SK-N-MC (cell line): ENCODE measurements around the gene CDIP1.

Experiments
- DNase-seq: peaks from one replicate; pipeline ENCODE4 v3.0.0-alpha.2; 2011; ENCODE audit warnings: low read depth, low spot score
- H3K27ac ChIP-seq: fragments of 200-600 bp; sonication (generic); 2 replicates; pipeline ENCODE4 v1.5.1; 2016; ENCODE audit warnings: mixed run types
- H3K36me3 ChIP-seq: fragments of 200-600 bp; sonication (generic); 2 replicates; pipeline ENCODE4 v1.6.1; 2017; ENCODE audit warnings: antibody characterized with exemption, low read length, mixed read lengths; ENCODE audit not compliant: insufficient read depth
- H3K4me3 ChIP-seq: fragments of 200-600 bp; sonication (generic); 2 replicates; pipeline ENCODE4 v1.5.1; 2016
- H3K9ac ChIP-seq: fragments of 200-600 bp; sonication (generic); 2 replicates; pipeline ENCODE4 v1.8.0; 2017; ENCODE audit warnings: mixed run types, mixed read lengths; ENCODE audit not compliant: insufficient read length
- H3K9me3 ChIP-seq: fragments of 200-600 bp; sonication (generic); 2 replicates; pipeline ENCODE4 v1.6.1; 2017; ENCODE audit warnings: low read depth, mild to moderate bottlenecking, antibody characterized with exemption, low read length, moderate library complexity, mixed read lengths
- EZH2 ChIP-seq: fragments of 200-600 bp; sonication (generic); IDR thresholded peaks from one replicate; pipeline ENCODE4 v1.6.1; 2017; ENCODE audit warnings: antibody characterized with exemption
- FOXP2 ChIP-seq: optimal IDR thresholded peaks from 2 replicates; pipeline ENCODE3; 2011; ENCODE audit warnings: mild to moderate bottlenecking, moderate library complexity; ENCODE audit not compliant: insufficient read depth; ENCODE audit errors: extremely low read length, control extremely low read depth
- POLR2AphosphoS5 ChIP-seq: IDR thresholded peaks from 2 replicates; pipeline ENCODE4 v1.6.1; 2012; ENCODE audit warnings: mild to moderate bottlenecking, low read depth, low read length, borderline replicate concordance

The CDIP1 gene

DNA sequence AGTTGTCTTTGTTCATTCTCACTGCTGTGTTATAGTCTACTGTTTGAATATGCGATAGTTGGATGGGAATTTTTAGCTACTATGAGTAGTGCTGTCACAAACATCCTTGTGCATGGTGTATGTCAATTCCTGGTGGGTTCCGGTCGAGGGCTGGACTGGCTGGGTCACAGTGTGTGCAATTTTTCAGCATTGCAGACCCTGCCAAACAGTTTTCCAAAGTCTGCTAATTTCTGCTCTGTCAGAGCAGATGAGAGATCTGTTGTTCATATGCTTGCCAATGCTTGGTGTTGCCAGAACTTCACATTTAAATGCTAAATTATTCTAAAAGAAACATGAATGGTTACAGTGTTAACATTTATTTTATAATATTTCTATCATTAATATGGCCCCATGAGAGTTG is 14.0 kb upstream of the CDIP1 start:
- DNase-seq = no peak
- Histone ChIP-seq H3K9me3 (no peaks in the 10 kb centered on the region), H3K36me3 (no peaks in the 10 kb centered on the region), H3K4me3 (no peak overlapping the region), H3K9ac (no peak overlapping the region), H3K27ac (no peak overlapping the region)
- TF ChIP-seq POLR2AphosphoS5 = no peak
- no peak for TF ChIP-seq FOXP2
- TF ChIP-seq EZH2 = no peak

DNA sequence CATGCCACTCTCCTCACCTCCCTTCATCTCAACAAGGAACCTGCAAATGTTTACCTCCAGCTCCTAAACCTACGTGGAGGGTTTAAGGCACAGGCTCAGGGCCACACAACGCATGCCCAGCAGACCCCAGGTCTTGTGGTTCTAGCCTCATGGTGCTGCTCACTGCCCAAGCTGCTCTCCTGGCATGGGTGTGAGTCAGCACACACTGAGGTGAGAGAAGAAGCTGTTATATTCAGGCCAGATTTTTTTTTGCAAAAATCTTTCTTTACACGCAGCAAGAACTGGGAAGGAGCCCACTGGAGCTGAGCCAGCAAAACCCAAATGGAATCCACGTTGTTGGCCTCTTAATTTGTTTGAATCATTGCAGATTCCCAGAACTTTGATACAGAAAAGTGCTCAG is 12.0 kb upstream of the CDIP1 start:
- H3K9ac ChIP-seq = no peak overlapping the region
- H3K36me3 ChIP-seq = no peaks in the 10 kb centered on the region
- DNase-seq = no peak
- no peak overlapping the region for H3K4me3 ChIP-seq
- no peak overlapping the region for H3K27ac ChIP-seq
- no peaks in the 10 kb centered on the region for H3K9me3 ChIP-seq
- TF ChIP-seq POLR2AphosphoS5 (no peak), FOXP2 (no peak), EZH2 (no peak)

- no peak for DNase-seq
- Histone ChIP-seq H3K9me3 (no peaks in the 10 kb centered on the region), H3K36me3 (no peaks in the 10 kb centered on the region), H3K9ac (no peak overlapping the region), H3K4me3 (no peak overlapping the region), H3K27ac (no peak overlapping the region)
- TF ChIP-seq POLR2AphosphoS5 (no peak), EZH2 (no peak), FOXP2 (no peak)
Measured at GRCh38 chr16:4548124-4548523, 9.6 kb upstream of the CDIP1 start.

- no peak for DNase-seq
- Histone ChIP-seq H3K4me3 (no peak overlapping the region), H3K9me3 (no peaks in the 10 kb centered on the region), H3K27ac (no peak overlapping the region), H3K9ac (no peak overlapping the region), H3K36me3 (no peaks in the 10 kb centered on the region)
- TF ChIP-seq EZH2 = no peak
- TF ChIP-seq FOXP2 = no peak
- TF ChIP-seq POLR2AphosphoS5 = no peak
Measured at GRCh38 chr16:4544473-4544872, 5.9 kb upstream of the CDIP1 start.

- Histone ChIP-seq H3K9me3 (peaks cover 6% of the 10 kb centered on the region; the same call in 1 of the 2 replicates), H3K9ac (no peak overlapping the region), H3K36me3 (no peaks in the 10 kb centered on the region; the same call in 1 of the 2 replicates), H3K4me3 (no peak overlapping the region), H3K27ac (no peak overlapping the region)
- no peak for DNase-seq
- TF ChIP-seq EZH2 = no peak
- TF ChIP-seq POLR2AphosphoS5 = no peak
- no peak for TF ChIP-seq FOXP2
Measured at GRCh38 chr16:4539716-4540284, 1.2 kb upstream of the CDIP1 start.

DNA sequence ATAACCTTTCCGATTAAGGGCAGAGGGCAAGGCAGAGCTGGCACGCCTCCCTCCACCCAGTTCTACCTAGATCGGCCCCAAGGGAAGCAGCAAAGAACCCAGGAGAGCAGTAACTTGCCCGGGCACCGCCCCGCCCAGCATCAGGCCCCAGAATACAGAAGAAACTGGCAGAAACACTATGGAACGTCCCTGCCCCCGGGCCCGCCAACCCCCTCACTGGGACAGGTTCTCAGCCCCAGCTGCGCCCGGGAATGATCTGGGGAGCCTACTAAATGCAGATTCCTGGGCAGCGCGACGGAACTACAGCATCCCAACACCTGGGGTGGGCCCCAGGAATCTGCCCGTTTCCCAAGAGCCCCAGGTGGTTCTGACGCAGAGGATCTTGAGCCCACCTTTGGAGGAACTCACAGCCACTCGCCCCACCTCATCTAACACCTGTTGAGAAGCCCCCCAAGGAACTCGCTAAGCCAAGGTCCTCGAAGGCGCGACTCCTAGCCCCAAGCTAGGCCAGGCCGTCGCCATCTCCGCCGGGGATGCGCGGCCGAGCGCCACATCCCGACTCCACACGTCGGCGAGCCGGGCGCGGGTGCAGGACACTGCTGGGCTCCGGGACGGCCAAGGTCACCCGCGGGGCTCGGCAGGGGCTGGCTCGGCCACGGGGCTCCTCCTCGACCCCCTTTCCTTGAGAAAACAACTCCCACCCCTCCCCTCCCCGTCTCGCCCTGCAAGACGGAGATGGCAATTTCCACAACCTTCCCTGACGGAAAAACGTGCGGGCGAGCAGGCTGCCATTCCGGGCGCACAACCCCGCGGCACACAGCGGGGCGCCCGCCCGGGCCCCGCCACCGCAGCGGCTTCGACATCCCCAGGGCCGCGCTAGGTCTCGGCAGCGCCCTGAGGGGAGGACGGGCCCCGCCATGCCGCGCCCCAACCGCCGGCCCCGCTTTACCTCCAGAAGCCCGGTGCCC is 913 bp downstream of the CDIP1 start:
- Histone ChIP-seq H3K9me3 (peaks cover 6% of the 10 kb centered on the region; the same call in 1 of the 2 replicates), H3K36me3 (no peaks in the 10 kb centered on the region; the same call in 1 of the 2 replicates), H3K9ac (peak overlapping the region; percentile 76), H3K27ac (no peak overlapping the region), H3K4me3 (peak overlapping the region; percentile 99)
- DNase-seq = no peak
- no peak for TF ChIP-seq EZH2
- no peak for TF ChIP-seq POLR2AphosphoS5
- TF ChIP-seq FOXP2 = no peak

DNA sequence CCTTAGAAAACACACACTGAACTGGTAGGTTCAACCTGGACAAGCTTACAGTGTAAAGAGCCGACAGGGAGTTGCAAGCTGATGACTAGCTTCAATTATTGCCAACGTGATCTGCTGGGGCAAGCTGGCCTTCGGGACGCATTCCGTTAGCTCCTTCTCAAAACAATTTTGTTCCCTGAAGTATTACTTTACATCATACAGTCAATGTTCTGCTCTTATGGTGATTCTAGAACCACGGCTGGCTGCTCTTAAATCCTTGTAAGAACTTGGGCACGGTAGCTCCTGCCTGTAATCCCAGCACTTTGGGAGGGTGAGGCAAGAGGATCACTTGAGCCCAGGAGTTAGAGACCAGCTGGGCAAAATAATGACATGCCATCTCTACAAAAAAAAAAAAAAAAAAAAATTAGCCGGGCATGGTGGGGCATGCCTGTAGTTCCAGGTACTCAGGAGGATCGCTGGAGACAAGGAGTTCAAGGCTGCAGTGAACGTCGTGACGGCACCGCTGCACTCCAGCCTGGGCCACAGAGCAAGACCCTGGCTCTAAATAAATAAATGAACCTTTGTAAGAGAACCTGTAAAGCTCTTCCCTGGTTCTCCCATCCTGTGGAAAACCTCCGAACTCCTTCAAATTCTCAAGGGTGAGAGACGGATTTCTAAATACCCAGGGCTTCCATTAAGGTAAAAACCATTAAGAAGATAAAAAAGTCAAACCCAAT is 2.0 kb downstream of the CDIP1 start:
- no peaks in the 10 kb centered on the region; the same call in none of the 2 replicates for H3K36me3 ChIP-seq
- DNase-seq = no peak
- TF ChIP-seq FOXP2 = no peak
- no peak for TF ChIP-seq EZH2
- TF ChIP-seq POLR2AphosphoS5 = no peak
- H3K4me3 ChIP-seq = no peak overlapping the region
- H3K9ac ChIP-seq = no peak overlapping the region
- no peak overlapping the region for H3K27ac ChIP-seq
- H3K9me3 ChIP-seq = peaks cover 6% of the 10 kb centered on the region; the same call in 1 of the 2 replicates

DNA sequence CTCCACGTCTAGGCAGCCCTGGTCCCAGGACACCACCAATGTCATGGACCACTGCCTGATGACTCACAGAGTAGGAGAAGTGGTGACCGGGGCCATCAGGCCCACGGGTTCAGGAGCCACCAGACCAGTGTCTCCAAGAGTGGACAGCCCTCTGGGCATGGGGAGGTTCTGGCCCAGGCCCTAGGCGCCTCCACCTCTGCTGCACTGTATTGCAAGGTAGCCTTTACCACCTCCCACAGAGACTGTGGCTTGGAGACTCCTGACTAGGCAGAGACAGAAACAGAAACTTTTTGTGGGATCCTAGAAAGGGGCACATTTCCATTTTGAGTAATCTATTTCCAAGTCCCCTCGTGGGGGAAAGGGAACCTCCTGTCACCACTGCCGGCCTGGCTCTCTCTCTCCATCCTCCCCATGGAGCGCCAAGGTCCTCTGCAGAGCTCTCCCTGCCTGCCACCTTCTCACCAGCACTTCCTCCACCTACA is 2.9 kb downstream of the CDIP1 start:
- Histone ChIP-seq H3K9ac (no peak overlapping the region), H3K4me3 (no peak overlapping the region), H3K36me3 (no peaks in the 10 kb centered on the region; the same call in none of the 2 replicates), H3K9me3 (peaks cover 6% of the 10 kb centered on the region; the same call in 1 of the 2 replicates), H3K27ac (no peak overlapping the region)
- no peak for DNase-seq
- no peak for TF ChIP-seq EZH2
- no peak for TF ChIP-seq POLR2AphosphoS5
- no peak for TF ChIP-seq FOXP2
